ENCODE results near the gene ATG16L2.

DNA sequence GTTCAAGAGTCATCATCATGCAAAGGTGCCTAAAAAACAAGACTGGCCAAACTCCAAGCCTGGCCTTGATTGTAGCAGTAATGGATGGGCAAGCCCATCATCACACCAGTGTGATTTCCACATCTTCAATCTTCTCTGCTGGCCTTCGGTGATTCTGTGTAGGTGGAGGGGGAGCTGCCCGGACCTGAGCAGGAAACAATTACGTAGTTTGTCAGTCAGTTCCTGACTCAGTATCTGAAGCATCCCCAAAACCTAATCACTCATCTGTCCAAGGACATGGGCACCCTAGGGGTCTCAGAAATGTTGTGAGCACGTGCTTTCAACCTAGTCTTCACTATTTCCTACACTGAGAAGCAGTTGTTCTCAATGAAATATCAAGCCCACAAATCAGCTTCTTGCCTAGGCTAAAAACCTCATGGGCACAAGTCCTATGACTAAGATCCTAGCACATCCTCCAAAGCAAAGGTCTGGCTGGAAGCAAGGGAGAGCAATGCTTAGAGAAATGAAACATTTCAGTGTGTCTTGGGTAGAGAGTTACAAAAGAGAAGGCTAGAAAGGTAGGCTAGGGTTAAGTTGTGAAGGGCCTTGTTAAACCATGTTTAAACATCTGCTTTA lies 24.6 kb downstream of the ATG16L2 start:
- TF ChIP-seq, protein P1, sequence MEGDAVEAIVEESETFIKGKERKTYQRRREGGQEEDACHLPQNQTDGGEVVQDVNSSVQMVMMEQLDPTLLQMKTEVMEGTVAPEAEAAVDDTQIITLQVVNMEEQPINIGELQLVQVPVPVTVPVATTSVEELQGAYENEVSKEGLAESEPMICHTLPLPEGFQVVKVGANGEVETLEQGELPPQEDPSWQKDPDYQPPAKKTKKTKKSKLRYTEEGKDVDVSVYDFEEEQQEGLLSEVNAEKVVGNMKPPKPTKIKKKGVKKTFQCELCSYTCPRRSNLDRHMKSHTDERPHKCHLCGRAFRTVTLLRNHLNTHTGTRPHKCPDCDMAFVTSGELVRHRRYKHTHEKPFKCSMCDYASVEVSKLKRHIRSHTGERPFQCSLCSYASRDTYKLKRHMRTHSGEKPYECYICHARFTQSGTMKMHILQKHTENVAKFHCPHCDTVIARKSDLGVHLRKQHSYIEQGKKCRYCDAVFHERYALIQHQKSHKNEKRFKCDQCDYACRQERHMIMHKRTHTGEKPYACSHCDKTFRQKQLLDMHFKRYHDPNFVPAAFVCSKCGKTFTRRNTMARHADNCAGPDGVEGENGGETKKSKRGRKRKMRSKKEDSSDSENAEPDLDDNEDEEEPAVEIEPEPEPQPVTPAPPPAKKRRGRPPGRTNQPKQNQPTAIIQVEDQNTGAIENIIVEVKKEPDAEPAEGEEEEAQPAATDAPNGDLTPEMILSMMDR (IDR thresholded peaks at IDR 0.05; ENCODE audit: low read depth, low read length): no peak
- TF ChIP-seq MYC (IDR thresholded peaks at IDR 0.05; ENCODE audit: low read depth, low read length): no peak
- TF ChIP-seq POLR2A (IDR thresholded peaks at IDR 0.05; ENCODE audit: extremely low read depth, insufficient read length): no peak
- TF ChIP-seq, protein P2, sequence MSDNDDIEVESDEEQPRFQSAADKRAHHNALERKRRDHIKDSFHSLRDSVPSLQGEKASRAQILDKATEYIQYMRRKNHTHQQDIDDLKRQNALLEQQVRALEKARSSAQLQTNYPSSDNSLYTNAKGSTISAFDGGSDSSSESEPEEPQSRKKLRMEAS (IDR thresholded peaks at IDR 0.05; ENCODE audit: low read depth, low read length): no peak

All from NB4 (cell line).